DMS114 treated with DMSO at 0.1 percent for 48 hours (cell line): ENCODE results near the gene SSX1.
"Not testable (repeated sequence)": the region's sequence is repeated elsewhere in the genome, so short reads cannot be mapped to it uniquely, and the experiment has no call there.

Experiments
- DNase-seq: peaks from one replicate; lab custom pipeline; 2025; ENCODE audit not compliant: unreplicated experiment; lab: John Stamatoyannopoulos, UW

SSX1 gene

GRCh38 chrX:48255062-48255796 is at the start of gene SSX1:
Gene SSX1, plus strand, starts transcription at chrX:48255392. Its CDS starts 1,850 bp downstream, at chrX:48257242.
- DNase-seq = not testable (repeated sequence)

GRCh38 chrX:48214341-48214740 is 40.9 kb upstream of the SSX1 start:
- not testable (repeated sequence) for DNase-seq

- DNase-seq = not testable (repeated sequence)
Measured at GRCh38 chrX:48224196-48224595, 31.0 kb upstream of the SSX1 start.

- DNase-seq = not testable (repeated sequence)
Measured at GRCh38 chrX:48252945-48253344, 2.2 kb upstream of the SSX1 start.

GRCh38 chrX:48274365-48274764 is 19.2 kb downstream of the SSX1 start:
- not testable (repeated sequence) for DNase-seq

- DNase-seq = no peak
Measured at GRCh38 chrX:48278958-48279357, 23.8 kb downstream of the SSX1 start.

- not testable (repeated sequence) for DNase-seq
Measured at GRCh38 chrX:48280729-48281128, 25.5 kb downstream of the SSX1 start.

- DNase-seq = no peak
Measured at GRCh38 chrX:48306175-48306574, 51.0 kb downstream of the SSX1 start.

- not testable (repeated sequence) for DNase-seq
Measured at GRCh38 chrX:48313996-48314395, 58.8 kb downstream of the SSX1 start.
